ENCODE measurements around the gene KRTCAP2.

KRTCAP2 gene

DNA sequence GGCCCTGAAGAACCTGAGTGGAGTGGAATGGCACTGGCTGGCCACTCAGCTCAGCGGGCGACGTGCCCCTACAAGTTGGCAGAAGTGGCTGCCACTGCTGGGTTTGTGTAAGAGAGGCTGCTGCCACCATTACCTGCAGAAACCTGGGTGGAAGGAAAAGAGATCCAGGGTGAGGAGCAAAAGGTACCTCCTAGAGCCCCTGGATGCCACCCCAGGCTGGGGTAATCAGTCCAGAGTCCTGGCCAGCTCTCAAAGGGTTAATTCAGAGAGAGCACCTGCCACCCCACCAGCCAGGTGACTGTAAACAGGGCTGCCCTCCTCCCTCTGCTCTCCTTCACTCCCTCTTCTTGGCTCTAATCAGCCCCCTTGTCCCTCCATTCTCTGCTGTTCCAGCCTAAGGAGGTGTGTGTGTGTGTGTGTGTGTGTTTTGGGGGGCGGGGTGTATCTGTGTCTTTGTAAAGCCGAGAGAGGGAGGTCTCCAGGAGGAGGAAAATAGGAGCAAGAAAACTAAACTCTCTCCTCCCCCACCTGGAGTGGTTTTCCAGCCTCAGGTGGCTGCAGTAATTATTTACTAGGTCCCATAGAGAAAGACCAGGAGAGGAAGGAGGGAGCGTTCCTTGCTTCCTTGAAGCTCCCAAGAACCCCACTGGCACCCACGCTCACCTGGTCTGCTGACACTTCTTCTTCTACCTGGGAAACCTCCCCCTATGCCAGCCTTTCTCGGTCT is 13.1 kb upstream of the KRTCAP2 start:
- no peak overlapping the region for H3K4me3 ChIP-seq (ENCODE audit: low read depth, low read length)
- no peak for DNase-seq (ENCODE audit: low read depth)
- TF ChIP-seq, protein P1, sequence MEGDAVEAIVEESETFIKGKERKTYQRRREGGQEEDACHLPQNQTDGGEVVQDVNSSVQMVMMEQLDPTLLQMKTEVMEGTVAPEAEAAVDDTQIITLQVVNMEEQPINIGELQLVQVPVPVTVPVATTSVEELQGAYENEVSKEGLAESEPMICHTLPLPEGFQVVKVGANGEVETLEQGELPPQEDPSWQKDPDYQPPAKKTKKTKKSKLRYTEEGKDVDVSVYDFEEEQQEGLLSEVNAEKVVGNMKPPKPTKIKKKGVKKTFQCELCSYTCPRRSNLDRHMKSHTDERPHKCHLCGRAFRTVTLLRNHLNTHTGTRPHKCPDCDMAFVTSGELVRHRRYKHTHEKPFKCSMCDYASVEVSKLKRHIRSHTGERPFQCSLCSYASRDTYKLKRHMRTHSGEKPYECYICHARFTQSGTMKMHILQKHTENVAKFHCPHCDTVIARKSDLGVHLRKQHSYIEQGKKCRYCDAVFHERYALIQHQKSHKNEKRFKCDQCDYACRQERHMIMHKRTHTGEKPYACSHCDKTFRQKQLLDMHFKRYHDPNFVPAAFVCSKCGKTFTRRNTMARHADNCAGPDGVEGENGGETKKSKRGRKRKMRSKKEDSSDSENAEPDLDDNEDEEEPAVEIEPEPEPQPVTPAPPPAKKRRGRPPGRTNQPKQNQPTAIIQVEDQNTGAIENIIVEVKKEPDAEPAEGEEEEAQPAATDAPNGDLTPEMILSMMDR (IDR thresholded peaks at IDR 0.05; ENCODE audit: low read depth, low read length, missing control alignments) = no peak
- in situ Hi-C loops (cut with HindIII; ENCODE audit: low sequenced_read_pairs) = no loop called here

- TF ChIP-seq, protein P1 (IDR thresholded peaks at IDR 0.05; ENCODE audit: low read depth, low read length, missing control alignments) = no peak
- no peak for DNase-seq (ENCODE audit: low read depth)
- no peak overlapping the region for H3K4me3 ChIP-seq (ENCODE audit: low read depth, low read length)
- in situ Hi-C loops (cut with HindIII; ENCODE audit: low sequenced_read_pairs) = no loop called here
Observed at GRCh38 chr1:155185783-155186066, 12.6 kb upstream of the KRTCAP2 start.

DNA sequence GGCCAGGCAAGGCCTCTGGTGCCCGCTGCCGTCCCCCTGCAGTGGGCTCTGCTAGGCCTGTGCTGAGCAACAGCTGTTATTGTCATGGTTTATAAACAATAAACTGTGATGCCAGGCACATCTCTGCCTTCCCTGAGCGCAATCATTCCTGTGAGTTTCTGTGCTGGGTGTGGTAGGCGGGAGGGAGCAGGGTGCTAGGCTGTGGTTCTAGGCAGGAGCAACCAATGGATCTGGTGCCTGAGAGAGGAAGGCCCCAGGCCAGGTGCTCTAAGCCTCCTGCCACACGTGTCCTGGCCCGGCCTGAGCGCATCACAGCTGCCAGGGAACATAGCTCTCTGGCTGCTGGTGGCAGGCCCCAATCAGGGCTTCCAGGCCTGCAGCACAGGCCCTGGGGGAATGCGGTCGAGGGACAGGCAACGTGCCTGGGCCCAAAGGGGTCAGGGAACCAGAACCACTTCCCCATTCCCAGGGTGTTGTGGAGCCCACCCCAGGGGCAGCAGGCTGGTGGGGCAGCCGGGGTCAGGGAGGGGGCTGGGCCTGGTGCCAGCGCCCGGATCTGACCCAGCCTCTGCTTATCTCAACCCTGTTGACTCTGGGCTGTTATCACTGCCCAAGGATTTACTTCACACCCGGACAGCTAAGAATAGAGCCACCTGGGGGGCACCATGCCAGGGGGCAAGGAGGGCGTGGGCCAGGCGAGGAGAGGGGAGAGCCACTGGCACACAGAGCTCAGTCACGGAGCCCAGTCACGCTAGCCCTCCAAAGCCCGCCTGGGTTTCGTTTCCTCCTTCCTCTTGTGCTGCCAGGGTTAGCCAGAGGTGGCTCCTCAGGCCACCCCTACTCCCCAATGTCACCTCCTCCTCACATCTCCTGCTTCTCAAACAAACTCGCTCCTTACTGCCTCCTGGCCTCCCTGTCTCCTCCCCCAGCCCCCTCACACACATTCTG is 12.0 kb upstream of the KRTCAP2 start:
- TF ChIP-seq, protein P1 (IDR thresholded peaks at IDR 0.05; ENCODE audit: low read depth, low read length, missing control alignments) = no peak
- in situ Hi-C loops (cut with HindIII; ENCODE audit: low sequenced_read_pairs) = no loop called here
- DNase-seq (ENCODE audit: low read depth) = no peak
- H3K4me3 ChIP-seq (ENCODE audit: low read depth, low read length) = no peak overlapping the region

GRCh38 chr1:155184351-155184811 is 11.3 kb upstream of the KRTCAP2 start:
- no peak overlapping the region for H3K4me3 ChIP-seq (ENCODE audit: low read depth, low read length)
- in situ Hi-C loops (cut with HindIII; ENCODE audit: low sequenced_read_pairs) = no loop called here
- TF ChIP-seq, protein P1 (IDR thresholded peaks at IDR 0.05; ENCODE audit: low read depth, low read length, missing control alignments) = no peak

DNA sequence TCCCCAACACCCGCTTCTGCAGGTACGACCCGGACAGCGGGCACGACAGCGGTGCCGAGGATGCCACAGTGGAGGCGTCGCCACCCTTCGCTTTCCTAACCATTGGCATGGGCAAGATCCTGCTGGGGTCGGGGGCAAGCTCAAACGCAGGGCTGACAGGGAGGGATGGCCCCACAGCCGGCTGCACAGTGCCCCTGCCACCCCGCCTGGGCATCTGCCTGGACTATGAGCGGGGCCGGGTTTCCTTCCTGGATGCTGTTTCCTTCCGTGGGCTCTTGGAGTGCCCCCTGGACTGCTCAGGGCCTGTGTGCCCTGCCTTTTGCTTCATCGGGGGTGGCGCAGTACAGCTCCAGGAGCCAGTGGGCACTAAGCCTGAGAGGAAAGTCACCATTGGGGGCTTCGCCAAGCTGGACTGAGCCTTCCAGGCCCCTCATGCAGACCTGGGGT is 10.7 kb upstream of the KRTCAP2 start:
- no peak overlapping the region for H3K4me3 ChIP-seq (ENCODE audit: low read depth, low read length)
- no peak for DNase-seq (ENCODE audit: low read depth)
- in situ Hi-C loops (cut with HindIII; ENCODE audit: low sequenced_read_pairs) = no loop called here
- TF ChIP-seq, protein P1 (IDR thresholded peaks at IDR 0.05; ENCODE audit: low read depth, low read length, missing control alignments) = no peak

More at GRCh38 chr1:155184351-155184811, 11.3 kb upstream of the KRTCAP2 start:
- no peak for DNase-seq (ENCODE audit: low read depth)

GRCh38 chr1:155182052-155182550 is 9.0 kb upstream of the KRTCAP2 start:
- in situ Hi-C loops (cut with HindIII; ENCODE audit: low sequenced_read_pairs) = no loop called here
- no peak for DNase-seq (ENCODE audit: low read depth)
- no peak overlapping the region for H3K4me3 ChIP-seq (ENCODE audit: low read depth, low read length)
- TF ChIP-seq, protein P1 (IDR thresholded peaks at IDR 0.05; ENCODE audit: low read depth, low read length, missing control alignments) = no peak

All from astrocyte of the cerebellum (primary cell).